ENCODE results near the gene RAB38.

- no peak for TF ChIP-seq CTCF (IDR thresholded peaks at IDR 0.05)
- TF ChIP-seq POLR2A (IDR thresholded peaks at IDR 0.05): no peak
These were observed 59.2 kb downstream of the RAB38 start for GRCh38 chr11:88115828-88116755.

Data from uterus (tissue), 2 donors.